Stimulated activated CD8-positive, alpha-beta memory T cell treated with anti-CD3 and anti-CD28 coated beads, Interleukin-2, amount 100 ng/mL, for 48 hours (primary cell): ENCODE data around the gene LORICRIN.

Experiments
- DNase-seq, 2 donors: peaks; one replicate each; pipeline ENCODE4 v3.0.0-alpha.2; 2020; ENCODE audit warnings: low read depth in 2 of 2

The LORICRIN gene

DNA sequence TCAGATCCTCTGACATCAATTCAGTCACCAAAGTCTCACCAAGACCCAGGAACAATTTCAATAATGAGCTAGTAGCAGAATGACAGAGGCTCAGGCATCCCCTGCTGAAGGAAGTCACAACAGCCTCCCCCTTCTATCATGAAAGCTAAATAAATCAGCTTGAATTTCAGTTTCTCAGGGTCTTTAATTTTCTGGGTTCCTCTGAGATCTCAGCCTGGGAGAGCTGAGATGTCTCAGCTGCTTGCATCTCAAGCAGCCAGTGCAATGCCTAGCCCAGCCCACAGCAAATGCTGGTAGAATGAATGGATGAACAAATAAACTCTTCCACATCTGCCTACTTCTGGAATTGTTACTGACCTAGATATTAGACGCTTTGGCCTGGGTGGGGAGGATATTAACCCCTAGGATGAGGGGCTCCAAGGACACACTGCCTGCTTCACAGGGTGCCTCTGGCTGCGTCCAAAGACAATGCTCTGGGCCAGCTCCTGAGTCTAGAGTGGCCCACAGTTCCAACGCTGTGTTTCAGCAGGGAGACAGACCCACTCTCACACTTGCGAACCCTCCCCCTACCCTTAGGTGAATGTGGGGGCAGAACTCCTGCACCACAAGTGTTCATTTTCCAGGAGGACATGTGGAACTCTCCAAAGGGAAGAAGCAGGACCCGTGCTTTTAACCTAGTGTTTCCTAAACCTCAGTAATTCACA lies 11.2 kb upstream of the LORICRIN start:
- no peak for DNase-seq

DNA sequence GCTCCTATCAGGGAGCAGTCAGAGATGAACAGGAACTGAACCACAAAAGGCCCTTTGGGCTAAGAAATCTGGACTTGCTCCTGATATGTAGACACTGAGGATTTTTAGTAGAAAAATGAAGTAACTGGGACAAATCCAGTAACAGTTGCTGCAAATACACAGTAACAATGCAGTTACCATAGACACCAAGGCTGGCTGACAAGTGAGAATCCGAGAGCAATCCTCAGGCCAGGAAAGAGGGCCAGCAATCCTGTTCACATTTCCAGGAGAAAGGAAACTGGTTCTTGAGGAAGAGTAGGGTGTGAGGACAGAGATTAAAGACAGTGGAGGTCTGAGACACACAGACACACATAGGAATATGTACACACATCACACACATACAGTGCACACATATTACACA lies 9.3 kb upstream of the LORICRIN start:
- DNase-seq = no peak

DNA sequence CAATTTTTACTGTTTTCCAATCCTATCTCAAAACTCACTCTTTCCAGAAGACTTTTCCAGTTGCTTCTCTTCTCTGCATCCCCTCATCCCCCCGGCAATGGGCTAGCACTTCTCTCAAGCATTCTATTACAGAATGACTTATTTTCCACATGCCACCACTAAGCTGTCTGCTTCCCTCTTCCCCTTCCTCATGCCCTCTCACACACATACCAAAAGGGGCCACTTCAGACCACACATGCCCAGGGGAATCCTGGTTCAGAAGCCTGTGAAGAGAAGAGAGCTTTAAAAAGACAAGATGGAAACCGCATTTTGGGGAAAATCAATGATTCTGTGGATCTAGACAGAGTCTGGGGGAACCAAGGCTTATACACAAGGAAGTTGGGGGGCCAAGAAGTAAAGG lies 8.4 kb upstream of the LORICRIN start:
- no peak for DNase-seq

DNA sequence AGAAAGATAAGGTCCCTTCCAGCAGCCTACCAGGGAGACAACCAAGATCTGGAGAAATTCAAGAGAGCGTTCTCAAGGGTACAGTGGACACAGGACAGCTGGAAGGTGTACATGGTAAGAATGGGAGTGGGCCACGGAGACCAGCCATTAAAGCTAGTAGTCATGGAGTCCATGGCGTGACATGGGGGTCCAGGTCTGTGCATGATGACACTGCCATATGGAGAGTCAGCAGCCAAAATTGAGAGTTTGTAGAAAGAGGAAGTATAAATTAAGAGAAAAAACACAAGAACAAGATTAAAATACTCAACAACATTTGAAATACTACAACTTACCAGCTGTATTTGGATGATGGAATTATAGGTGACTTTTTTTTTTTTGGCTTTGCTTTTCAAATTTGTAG lies 7.9 kb upstream of the LORICRIN start:
- no peak for DNase-seq

DNA sequence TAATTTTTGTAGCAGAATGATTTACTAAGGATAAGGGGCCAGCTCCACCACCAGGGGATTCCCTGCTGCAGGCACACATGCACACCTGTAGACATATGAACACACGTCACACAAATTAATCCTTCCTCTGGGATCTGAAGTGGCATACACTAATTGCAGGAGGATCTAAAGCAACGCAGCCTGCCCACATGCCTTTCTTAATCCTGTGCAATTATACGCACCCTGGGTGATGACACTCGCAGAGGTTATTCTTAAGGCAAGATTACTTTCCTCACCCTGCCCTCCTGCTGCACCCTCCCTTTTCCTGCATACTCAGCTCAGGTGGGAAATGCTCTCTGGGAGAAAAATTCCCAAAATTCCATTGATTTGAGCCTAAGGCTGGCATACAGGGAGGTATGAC lies 7.5 kb upstream of the LORICRIN start:
- no peak for DNase-seq

DNA sequence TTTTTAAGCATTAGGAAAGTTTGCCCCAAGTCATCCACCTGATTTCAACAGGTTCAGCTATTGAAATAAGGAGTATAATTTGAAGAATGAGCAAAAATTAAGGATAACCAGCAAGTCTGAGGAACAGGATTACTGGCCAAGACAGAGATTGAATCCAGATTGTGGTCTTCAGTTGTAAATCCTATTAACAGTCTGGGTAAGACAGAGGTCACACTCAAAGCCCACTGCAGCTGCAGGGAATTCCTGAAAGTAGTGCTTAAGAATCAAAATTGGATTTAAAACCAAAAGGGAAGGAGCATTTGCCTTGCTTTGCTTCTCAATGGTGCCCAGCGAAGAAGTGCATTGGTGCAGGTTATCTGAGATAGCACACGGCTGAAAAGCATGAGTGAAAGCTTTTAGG lies 6.4 kb upstream of the LORICRIN start:
- DNase-seq = no peak

DNA sequence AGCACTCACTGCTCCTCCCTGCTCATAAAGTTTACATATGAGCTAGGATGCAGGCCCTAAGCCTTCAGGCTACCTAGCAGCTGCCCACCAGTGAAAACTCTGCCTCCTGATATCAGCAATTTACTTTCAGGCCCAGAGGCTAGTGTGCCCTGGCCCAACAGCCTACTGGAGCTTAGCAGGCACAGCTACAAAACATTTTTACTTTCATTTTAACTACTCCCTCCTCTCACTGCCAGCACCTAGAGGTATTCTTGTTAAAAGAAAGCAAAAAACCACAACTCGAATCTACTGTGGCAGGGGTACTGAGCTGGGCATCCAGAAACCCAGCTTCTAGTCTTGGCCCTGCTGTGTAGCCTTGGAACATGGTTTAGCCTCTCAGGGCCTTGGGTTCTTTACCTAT lies 5.8 kb upstream of the LORICRIN start:
- DNase-seq = no peak

DNA sequence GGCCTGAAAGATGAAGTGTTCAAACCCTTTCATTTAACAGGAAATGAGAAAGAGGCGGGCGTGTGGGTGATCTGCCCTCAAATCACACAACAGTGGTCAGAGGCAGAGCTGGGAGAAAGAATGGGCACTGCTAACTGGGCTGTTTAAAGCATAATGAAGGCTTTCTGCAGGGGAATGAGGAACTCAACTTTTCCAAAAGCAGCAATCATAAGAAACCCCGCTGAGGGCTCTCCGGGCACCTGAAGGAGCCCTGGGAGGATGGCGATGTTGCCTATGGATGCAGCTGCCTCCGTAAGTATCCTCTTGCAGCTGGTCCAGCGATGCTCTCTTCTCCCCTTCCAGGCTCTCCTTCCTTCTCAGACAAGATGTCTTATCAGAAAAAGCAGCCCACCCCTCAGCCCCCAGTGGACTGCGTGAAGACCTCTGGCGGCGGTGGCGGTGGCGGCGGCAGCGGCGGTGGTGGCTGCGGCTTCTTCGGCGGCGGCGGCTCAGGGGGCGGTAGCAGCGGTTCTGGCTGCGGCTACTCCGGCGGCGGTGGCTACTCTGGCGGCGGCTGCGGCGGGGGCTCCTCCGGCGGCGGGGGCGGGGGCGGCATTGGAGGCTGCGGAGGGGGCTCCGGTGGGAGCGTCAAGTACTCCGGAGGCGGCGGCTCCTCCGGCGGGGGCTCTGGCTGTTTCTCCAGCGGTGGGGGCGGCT lies 1.2 kb downstream of the LORICRIN start:
- DNase-seq = peak; percentile 2 to 8

DNA sequence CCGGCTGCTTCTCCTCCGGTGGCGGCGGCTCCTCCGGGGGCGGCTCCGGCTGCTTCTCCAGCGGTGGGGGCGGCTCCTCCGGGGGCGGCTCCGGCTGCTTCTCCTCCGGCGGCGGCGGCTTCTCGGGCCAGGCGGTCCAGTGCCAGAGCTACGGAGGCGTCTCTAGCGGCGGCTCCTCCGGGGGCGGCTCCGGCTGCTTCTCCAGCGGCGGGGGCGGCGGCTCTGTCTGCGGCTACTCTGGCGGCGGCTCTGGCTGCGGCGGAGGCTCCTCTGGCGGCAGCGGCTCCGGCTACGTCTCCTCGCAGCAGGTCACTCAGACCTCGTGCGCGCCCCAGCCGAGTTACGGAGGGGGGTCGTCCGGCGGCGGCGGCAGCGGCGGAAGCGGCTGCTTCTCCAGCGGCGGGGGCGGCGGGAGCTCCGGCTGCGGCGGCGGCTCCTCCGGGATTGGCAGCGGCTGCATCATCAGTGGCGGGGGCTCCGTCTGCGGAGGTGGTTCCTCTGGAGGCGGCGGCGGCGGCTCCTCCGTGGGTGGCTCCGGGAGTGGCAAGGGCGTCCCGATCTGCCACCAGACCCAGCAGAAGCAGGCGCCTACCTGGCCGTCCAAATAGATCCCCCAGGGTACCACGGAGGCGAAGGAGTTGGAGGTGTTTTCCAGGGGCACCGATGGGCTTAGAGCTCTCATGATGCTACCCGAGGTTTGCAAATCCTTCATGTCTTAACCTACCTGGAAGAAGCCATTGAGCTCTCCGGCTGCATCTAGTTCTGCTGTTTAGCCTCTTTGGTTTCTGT lies 2.0 kb downstream of the LORICRIN start:
- no peak for DNase-seq

DNA sequence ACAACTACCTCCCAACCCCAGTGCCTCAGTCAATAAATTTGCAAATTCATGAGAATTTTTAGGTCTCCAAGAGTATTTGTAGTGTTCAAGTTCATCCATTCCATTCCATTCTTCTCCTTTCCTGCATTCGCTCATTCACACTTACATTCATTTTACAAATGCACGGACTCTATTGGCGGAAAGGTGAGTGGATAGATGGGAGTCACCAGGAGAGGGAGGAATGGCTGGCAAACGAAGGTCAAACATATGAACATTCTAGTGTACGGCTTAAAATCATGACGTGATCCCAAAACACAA lies 2.5 kb downstream of the LORICRIN start:
- no peak for DNase-seq

DNA sequence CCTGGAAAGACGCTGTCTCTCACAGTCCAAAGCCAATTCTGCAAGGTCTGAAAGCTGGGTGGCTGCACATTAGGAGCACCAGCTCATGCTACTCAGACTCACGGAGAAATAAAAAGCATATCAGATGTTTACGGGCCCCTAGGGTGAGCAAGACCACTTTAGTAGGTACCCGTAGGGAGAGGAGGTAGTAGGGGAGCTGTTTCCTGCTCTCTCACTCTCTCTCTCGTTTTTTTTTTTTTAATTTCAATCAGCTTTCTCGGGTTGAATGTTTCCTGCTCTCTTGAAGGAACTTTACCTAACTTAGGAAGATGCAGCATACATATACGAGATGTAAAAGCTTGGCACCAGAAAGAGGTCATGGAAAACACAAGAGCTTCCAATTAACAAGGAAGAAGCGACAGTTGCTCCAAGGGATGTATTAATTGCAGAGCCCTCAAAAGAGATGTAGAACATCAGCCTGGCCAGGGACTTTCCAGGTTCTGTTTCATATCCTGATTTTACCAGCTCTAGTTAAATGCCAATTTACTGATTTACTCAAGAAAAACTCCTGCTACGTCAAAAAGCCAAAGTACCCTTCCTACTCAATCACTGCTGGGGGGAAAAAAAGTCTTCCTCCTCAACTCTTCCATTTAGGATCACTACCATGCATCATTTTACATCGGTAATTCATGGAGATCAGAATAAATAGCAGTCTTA lies 3.1 kb downstream of the LORICRIN start:
- no peak for DNase-seq

DNA sequence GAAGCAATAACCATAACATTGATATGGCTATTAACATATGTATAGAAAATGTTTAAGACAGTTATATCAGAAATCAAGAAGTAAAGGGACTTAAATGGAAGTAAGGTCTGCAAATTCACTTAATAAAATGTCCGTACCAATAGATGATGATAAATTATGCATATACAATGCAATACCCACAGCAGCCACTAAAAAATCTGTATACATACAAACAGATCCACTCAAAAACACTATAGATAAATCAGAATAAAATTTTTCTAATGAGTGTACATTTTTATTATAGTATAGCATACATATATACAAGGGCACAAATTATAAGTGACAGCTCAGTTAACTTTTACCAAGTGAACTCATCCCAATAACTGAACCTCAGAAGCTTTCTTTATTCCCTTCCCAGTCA lies 6.0 kb downstream of the LORICRIN start:
- no peak for DNase-seq

DNA sequence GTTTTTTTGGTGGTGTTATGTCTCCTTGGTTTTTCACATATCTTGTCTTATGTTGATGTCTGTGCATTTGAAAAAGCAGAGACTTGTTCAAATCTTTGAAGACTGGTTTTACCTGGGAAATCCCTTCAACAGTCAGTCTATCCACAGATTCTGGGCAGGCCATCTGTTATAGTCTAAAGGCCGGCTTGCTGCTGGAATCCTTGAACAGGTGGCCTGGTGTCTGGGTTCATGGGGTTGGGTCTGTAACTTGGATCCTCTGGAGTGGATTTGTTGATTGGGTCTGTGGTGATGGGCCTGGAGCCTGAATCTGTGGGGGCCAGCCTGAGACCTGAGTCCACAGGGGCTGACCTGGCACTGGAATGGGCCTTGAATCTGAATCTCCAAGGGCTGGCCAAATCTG lies 12.2 kb downstream of the LORICRIN start:
- no peak for DNase-seq

DNA sequence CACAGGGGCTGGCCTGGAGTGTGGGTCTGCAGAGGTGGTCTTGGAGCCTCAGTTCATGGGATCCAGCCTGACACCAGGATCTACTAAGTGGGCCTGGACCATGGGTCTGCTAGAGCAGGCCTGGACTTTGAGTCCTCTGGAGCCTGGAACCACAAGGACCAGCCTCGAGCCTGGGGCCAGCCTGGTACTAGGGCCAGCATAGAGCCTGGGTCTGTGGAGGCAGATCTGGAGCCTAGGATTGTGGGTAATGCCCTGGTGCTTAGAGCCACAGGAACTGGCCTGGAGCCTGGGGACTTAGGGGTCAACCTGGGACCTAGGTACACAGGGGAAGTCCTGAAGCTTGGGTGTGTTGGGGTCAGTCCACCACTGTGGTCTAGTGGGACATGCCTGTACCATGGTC lies 12.7 kb downstream of the LORICRIN start:
- no peak for DNase-seq

DNA sequence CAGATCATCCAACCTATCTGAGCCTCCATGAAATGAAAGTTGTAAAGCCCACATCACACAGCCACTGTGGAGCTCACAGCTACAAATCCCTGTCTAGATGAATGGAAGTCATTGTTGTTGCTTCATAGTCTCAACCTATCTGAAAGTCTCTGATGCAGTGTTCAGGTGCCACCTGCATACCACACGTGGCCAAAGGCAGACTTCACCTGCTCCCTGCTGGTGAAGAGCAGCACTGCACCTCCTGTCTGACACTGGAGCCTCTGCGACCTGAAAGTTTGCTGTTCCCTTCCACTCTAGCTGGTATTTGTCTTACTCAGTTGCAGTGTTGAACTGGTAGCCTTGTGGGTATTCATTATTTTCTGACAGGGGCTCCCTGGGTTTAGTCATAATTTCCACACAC lies 18.4 kb downstream of the LORICRIN start:
- no peak for DNase-seq

DNA sequence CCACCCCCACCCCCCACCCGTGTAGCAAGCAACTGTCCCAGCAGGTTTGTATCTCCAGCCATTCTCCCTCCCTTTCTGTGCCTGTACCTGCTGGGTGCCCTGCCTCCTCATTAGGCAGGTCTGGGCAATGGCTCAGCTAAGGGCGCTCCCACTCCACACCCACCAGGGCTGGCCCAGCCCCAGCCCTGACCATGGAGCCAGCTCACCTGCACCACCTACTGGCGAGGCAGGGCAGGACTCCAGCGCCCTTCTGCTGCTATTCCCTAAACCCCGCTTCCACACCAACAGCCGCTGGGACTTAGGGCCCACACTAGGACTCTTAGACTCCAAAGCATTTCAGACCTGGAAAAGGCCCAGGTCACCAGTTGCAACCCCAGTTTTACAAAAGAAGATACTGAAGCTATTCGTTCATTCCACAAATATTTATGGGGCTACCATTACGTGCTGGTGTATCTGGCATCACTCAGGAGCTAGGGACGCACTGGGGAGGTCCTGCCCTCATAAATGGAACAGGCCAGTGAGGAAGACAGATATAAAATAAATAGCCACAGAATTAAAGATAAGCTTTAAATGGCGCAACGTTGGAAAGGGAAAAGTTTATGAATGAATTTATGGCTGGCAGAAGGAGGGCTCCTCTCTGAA lies 29.3 kb downstream of the LORICRIN start:
- peak in 1 of 2 donors; percentile 15 for DNase-seq

DNA sequence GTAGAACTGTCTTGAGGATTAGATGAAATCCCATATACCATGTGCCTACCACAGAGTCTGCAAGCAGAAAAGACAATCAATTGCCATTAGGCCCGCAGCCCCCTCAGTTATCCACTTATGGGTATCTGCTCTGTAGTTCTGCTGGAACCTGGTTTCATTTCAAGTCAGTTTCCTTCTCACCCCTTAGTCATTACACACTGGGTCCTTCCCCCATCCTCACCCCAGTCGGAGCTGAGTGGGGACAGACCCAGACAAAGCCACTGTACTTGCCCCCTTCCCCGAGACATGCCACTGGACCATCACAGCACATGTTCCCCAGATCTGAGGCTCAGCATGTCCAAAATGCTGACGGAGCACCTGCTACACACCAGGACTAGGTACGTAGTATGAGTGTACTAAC lies 32.0 kb downstream of the LORICRIN start:
- no peak for DNase-seq

DNA sequence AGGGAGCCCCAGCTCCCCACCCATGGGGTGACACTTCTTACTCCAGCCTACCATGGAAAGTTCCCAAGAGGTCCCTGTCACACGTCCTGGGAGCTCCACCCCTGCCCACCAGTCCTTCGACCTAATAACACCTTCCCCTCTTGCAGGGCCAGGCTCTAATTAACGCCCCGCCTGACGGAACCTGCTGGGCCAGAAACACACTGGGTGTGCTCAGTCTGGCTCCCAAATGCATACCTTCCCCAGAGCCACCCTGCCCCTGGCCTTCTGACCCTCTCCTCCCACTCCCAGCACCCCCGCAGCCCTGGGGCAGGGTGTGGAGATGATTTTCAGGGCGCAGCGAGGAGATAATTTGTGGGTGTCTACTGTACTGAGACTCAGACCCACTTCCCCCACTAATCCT lies 32.7 kb downstream of the LORICRIN start:
- DNase-seq = no peak

DNA sequence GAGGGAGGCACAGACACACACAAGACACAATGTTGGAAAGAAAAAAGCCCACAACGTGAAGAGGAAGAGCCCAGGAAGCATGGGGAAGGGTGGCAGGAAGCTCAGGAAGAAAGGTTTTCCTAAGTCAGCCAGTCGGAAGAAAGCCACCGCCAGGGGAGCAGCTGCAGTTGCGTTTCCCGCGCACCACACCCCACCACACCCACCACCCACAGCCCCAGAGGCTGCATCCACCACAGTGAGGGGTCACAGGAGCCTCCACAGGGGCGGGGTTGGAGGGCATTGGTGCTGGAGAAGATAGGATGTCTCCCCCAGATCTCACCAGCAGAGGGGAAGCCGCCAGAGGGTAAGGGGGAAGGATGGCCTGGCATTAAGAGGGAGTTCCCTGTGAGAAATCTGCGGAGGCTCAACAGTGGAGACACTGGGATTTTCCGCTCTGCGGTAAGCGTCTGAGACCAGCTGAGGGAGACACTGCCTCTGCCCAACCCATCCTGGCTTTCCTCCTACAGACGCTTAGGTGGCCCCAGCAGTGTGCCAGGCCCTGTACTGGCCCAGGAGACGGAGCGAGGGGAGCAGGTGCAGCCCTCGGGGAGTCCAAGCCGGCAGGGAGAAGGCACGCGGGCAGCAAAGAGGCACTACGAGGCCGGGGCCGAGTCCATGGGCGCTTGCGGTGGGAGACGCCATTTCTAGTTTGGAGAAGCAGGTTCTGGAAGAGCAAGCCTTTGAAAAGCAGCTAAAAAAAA lies 33.4 kb downstream of the LORICRIN start:
- DNase-seq = no peak

DNA sequence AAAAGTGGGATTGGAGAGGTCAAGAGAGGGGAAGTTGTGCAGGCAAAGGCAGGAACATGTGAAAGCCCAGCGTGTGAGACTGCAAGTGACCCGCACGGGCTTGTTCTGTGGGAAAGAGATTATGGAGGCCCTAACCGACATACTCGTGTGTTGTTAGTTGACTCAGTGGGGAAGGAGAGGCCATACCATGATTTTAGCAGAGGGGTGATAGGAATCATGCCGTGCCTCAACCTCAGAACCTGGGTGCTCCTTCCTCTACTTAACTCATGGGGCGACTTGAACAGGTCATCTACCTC lies 33.9 kb downstream of the LORICRIN start:
- DNase-seq = no peak

DNA sequence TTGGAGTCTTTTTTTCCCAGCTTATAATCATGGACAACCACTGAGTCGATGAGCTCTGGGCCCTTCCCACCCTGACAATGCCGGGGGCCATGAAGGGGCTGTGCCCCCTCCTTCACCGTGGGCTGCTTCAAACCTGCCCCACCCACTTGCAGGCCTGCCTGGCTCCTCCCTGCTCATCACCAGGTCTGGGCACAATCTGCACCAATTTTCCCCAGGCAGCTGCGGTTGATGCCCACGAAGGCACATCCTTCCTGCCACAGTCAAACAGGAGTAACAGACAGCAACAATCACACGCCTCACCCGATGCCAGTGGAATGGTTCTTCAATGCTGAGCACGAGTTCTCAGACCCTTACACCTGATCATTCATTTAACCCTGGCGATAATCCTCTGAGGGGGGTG lies 34.4 kb downstream of the LORICRIN start:
- DNase-seq = no peak

DNA sequence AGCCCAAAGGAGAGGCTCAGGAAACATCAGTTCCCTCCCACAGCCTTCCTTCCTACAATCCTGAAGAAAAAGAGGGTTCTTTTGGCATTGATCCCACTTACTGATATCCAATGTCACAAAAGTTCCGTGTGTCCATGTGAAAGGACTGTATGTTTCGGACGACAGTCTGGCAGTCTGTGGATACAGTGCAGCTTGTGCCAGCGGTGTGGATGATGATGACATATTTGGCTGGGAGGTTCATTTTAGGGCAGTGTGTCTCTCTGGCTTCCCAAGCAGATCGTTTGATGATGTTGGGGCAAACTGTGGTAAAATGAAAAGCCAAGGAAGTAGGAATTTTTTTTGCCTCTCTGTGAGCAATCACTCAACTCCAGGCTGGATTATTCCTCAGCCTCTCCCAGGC lies 42.8 kb downstream of the LORICRIN start:
- no peak for DNase-seq
